Neural cell (in vitro differentiated cells): Measurements from ENCODE around the gene RFNG.

Experiments used
- EP300 ChIP-seq: fragments of 450-650 bp; conservative IDR thresholded peaks from 2 replicates; pipeline ENCODE4 v1.6.1; 2014; ENCODE audit warnings: antibody characterized with exemption, mild to moderate bottlenecking, moderate library complexity; ENCODE audit not compliant: poor library complexity, severe bottlenecking
- EZH2 ChIP-seq: fragments of 200-600, 300-800 bp; shearing (Covaris generic), sonication (generic); IDR thresholded peaks from 2 replicates; pipeline ENCODE4 v1.6.1; 2014; ENCODE audit warnings: antibody characterized with exemption, low read length, borderline replicate concordance, mild to moderate bottlenecking; ENCODE audit not compliant: insufficient read depth, poor library complexity, severe bottlenecking
- POLR2AphosphoS5 ChIP-seq: IDR thresholded peaks from 2 replicates; pipeline ENCODE4 v1.6.1; 2012
- SMC3 ChIP-seq: fragments of 450-650 bp; conservative IDR thresholded peaks from 2 replicates; pipeline ENCODE4 v1.6.1; 2014; ENCODE audit warnings: antibody characterized with exemption, mild to moderate bottlenecking, moderate library complexity; ENCODE audit not compliant: poor library complexity
- TAF1 ChIP-seq: IDR thresholded peaks from 2 replicates; pipeline ENCODE4 v1.6.1; 2012; ENCODE audit warnings: low read depth
- TF ChIP-seq, protein P1 (sequence below): fragments of 450-650 bp; IDR thresholded peaks from 2 replicates; pipeline ENCODE4 v1.5.1; 2014; ENCODE audit warnings: antibody characterized with exemption, mild to moderate bottlenecking, moderate library complexity; ENCODE audit not compliant: poor library complexity, severe bottlenecking
- TF ChIP-seq, protein P2 (sequence below): IDR thresholded peaks from 2 replicates; pipeline ENCODE4 v1.6.1; 2012; ENCODE audit warnings: borderline replicate concordance

DNA sequence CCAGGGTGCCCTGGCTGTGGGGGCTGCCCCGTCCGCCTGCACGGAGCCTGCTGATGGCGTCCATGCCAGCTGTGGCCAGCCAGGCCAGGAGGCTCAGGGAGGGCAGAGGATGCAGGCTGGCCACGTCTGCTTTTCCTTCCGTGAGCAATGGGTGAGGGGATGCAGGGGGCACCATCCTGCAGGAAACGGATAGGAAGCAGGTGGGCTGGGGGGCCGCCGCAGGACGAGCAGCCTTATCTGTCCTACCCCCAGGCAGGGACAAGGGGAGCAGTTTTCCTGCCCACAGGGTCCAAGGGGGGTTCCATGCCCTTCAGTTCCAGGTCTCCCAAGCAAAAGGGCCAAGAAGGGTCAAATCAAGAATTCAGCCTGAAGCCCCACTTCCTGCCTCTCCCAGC lies 7.2 kb upstream of the RFNG start:
- TF ChIP-seq, protein P1, sequence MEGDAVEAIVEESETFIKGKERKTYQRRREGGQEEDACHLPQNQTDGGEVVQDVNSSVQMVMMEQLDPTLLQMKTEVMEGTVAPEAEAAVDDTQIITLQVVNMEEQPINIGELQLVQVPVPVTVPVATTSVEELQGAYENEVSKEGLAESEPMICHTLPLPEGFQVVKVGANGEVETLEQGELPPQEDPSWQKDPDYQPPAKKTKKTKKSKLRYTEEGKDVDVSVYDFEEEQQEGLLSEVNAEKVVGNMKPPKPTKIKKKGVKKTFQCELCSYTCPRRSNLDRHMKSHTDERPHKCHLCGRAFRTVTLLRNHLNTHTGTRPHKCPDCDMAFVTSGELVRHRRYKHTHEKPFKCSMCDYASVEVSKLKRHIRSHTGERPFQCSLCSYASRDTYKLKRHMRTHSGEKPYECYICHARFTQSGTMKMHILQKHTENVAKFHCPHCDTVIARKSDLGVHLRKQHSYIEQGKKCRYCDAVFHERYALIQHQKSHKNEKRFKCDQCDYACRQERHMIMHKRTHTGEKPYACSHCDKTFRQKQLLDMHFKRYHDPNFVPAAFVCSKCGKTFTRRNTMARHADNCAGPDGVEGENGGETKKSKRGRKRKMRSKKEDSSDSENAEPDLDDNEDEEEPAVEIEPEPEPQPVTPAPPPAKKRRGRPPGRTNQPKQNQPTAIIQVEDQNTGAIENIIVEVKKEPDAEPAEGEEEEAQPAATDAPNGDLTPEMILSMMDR: no peak
- TF ChIP-seq, protein P2, sequence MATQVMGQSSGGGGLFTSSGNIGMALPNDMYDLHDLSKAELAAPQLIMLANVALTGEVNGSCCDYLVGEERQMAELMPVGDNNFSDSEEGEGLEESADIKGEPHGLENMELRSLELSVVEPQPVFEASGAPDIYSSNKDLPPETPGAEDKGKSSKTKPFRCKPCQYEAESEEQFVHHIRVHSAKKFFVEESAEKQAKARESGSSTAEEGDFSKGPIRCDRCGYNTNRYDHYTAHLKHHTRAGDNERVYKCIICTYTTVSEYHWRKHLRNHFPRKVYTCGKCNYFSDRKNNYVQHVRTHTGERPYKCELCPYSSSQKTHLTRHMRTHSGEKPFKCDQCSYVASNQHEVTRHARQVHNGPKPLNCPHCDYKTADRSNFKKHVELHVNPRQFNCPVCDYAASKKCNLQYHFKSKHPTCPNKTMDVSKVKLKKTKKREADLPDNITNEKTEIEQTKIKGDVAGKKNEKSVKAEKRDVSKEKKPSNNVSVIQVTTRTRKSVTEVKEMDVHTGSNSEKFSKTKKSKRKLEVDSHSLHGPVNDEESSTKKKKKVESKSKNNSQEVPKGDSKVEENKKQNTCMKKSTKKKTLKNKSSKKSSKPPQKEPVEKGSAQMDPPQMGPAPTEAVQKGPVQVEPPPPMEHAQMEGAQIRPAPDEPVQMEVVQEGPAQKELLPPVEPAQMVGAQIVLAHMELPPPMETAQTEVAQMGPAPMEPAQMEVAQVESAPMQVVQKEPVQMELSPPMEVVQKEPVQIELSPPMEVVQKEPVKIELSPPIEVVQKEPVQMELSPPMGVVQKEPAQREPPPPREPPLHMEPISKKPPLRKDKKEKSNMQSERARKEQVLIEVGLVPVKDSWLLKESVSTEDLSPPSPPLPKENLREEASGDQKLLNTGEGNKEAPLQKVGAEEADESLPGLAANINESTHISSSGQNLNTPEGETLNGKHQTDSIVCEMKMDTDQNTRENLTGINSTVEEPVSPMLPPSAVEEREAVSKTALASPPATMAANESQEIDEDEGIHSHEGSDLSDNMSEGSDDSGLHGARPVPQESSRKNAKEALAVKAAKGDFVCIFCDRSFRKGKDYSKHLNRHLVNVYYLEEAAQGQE: no peak
- TF ChIP-seq EZH2 (no peak), TAF1 (no peak), SMC3 (no peak), EP300 (no peak), POLR2AphosphoS5 (no peak)
